Osteoblast (primary cell): Measurements from ENCODE around the gene CCDC192. TPM values are rescaled to one million over a fixed set of nuclear protein-coding genes. Genes with fewer than 3 reads are reported as not detected.
A peak's percentile ranks its signal among the peaks of the same experiment; 100 is the strongest.

Experiments
- DNase-seq: peaks from one replicate; pipeline ENCODE4 v3.0.0; 2011; ENCODE audit warnings: low spot score, mixed read lengths; ENCODE audit not compliant: insufficient read length; ENCODE audit errors: missing footprints
- H2AFZ ChIP-seq: 2 replicates; pipeline ENCODE4 v1.6.0; 2011; ENCODE audit warnings: mild to moderate bottlenecking, low read length
- H3K27ac ChIP-seq: 2 replicates; pipeline ENCODE4 v1.5.1; 2011; ENCODE audit warnings: mild to moderate bottlenecking, low read depth, low read length, moderate library complexity
- H3K27me3 ChIP-seq: 2 replicates; pipeline ENCODE4 v1.6.0; 2012; ENCODE audit warnings: mild to moderate bottlenecking, control low read depth, inconsistent platforms, low read length, moderate library complexity; ENCODE audit not compliant: insufficient read depth
- H3K36me3 ChIP-seq: 2 replicates; pipeline ENCODE4 v1.5.1; 2011; ENCODE audit warnings: mild to moderate bottlenecking, low read length, control low read depth, moderate library complexity; ENCODE audit not compliant: insufficient read depth
- H3K4me1 ChIP-seq: 2 replicates; pipeline ENCODE4 v1.5.1; 2011; ENCODE audit warnings: mild to moderate bottlenecking, low read length, control low read depth, moderate library complexity; ENCODE audit not compliant: insufficient read depth
- H3K4me2 ChIP-seq: 2 replicates; pipeline ENCODE4 v1.6.0; 2011; ENCODE audit warnings: mild to moderate bottlenecking, low read length; ENCODE audit not compliant: insufficient read depth
- H3K4me3 ChIP-seq: fragments of 200-600 bp; sonication (generic); 3 replicates; pipeline ENCODE4 v1.5.1; 2012; ENCODE audit warnings: mild to moderate bottlenecking, low read length, inconsistent platforms; ENCODE audit not compliant: insufficient read depth
- H3K79me2 ChIP-seq: 2 replicates; pipeline ENCODE4 v1.6.0; 2012; ENCODE audit warnings: mild to moderate bottlenecking, low read length, control low read depth, inconsistent platforms; ENCODE audit not compliant: insufficient read depth
- H3K9me3 ChIP-seq: 2 replicates; pipeline ENCODE4 v1.5.1; 2011; ENCODE audit warnings: low read depth, low read length, control low read depth
- H4K20me1 ChIP-seq: 2 replicates; pipeline ENCODE4 v1.6.0; 2012; ENCODE audit warnings: mild to moderate bottlenecking, low read length, control low read depth; ENCODE audit not compliant: insufficient read depth
- CTCF ChIP-seq: IDR thresholded peaks from 2 replicates; pipeline ENCODE4 v1.5.1; 2011; ENCODE audit warnings: mild to moderate bottlenecking, low read depth, low read length, moderate library complexity; ENCODE audit errors: extremely low read depth
- total RNA-seq: library from RNA; depleted of rRNA; stranded (reverse); fragments of >200 nt; gene quantifications from 2 replicates; pipeline ENCODE4 v1.2.3, GENCODE V29; 2012

Gene CCDC192
- total RNA-seq, 1 donor: not detected

GRCh38 chr5:127858116-127858784 lies 155.1 kb downstream of the CCDC192 start:
- Histone ChIP-seq H3K4me2 (no peak overlapping the region), H3K27me3 (no peaks in the 10 kb centered on the region), H4K20me1 (no peaks in the 10 kb centered on the region), H3K27ac (no peak overlapping the region), H2AFZ (no peak overlapping the region), H3K9me3 (no peaks in the 10 kb centered on the region), H3K79me2 (no peaks in the 10 kb centered on the region), H3K36me3 (no peaks in the 10 kb centered on the region), H3K4me1 (no peaks in the 10 kb centered on the region), H3K4me3 (no peak overlapping the region)
- DNase-seq: no peak
- no peak for TF ChIP-seq CTCF

DNA sequence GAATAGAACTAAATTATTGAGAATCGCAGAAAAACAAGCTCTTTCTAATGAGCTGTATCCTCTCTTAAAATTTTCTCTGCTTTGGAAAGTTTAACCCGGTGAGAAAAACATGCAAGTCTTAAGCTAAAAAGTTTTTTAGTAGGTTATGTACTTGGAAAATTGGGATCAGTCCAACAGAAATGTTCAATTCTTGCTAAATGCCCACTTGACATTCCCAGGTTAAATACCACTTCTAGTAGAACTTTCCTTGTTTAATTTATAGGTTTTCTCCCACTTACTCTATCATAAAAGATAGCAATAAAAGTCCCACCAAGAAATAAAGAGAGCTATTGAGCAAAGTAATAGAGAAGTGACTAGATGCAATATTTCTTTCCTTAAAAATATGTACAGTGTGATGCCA lies 157.1 kb downstream of the CCDC192 start:
- Histone ChIP-seq H3K79me2 (no peaks in the 10 kb centered on the region), H2AFZ (no peak overlapping the region), H3K27ac (no peak overlapping the region), H3K27me3 (no peaks in the 10 kb centered on the region), H3K4me2 (no peak overlapping the region), H3K4me1 (no peaks in the 10 kb centered on the region), H3K9me3 (no peaks in the 10 kb centered on the region), H4K20me1 (no peaks in the 10 kb centered on the region), H3K4me3 (no peak overlapping the region), H3K36me3 (no peaks in the 10 kb centered on the region)
- no peak for TF ChIP-seq CTCF
- DNase-seq: no peak

- peak; percentile 17 for DNase-seq
- Histone ChIP-seq H2AFZ (no peak overlapping the region), H3K36me3 (no peaks in the 10 kb centered on the region), H3K4me1 (no peaks in the 10 kb centered on the region), H3K79me2 (no peaks in the 10 kb centered on the region), H3K9me3 (no peaks in the 10 kb centered on the region), H4K20me1 (no peaks in the 10 kb centered on the region), H3K27ac (no peak overlapping the region), H3K27me3 (peaks cover 7% of the 10 kb centered on the region), H3K4me2 (no peak overlapping the region), H3K4me3 (no peak overlapping the region)
- no peak for TF ChIP-seq CTCF
Observed at GRCh38 chr5:127863161-127863560, 160.0 kb downstream of the CCDC192 start.

- Histone ChIP-seq H3K9me3 (no peaks in the 10 kb centered on the region), H4K20me1 (no peaks in the 10 kb centered on the region), H3K4me1 (no peaks in the 10 kb centered on the region), H3K36me3 (no peaks in the 10 kb centered on the region), H3K4me2 (no peak overlapping the region), H3K27me3 (peaks cover 7% of the 10 kb centered on the region), H3K79me2 (no peaks in the 10 kb centered on the region), H2AFZ (no peak overlapping the region), H3K27ac (no peak overlapping the region), H3K4me3 (no peak overlapping the region)
- no peak for TF ChIP-seq CTCF
- no peak for DNase-seq
Observed at GRCh38 chr5:127863610-127864395, 160.6 kb downstream of the CCDC192 start.
